Brain microvascular endothelial cell (primary cell): ENCODE results near the gene RIMBP2.

Experiments
- DNase-seq: peaks from one replicate; pipeline ENCODE4 v3.0.0-alpha.2; 2020
- H3K27ac ChIP-seq: fragments of 250-450 bp; sonication (Bioruptor Pico); 2 replicates; pipeline ENCODE4 v1.5.1; 2020; ENCODE audit warnings: mild to moderate bottlenecking, moderate library complexity
- H3K27me3 ChIP-seq: fragments of 250-450 bp; sonication (Bioruptor Pico); replicated peaks from 2 replicates; pipeline ENCODE4 v1.5.1; 2020; ENCODE audit warnings: mild to moderate bottlenecking
- H3K36me3 ChIP-seq: fragments of 250-450 bp; sonication (Bioruptor Pico); replicated peaks from 2 replicates; pipeline ENCODE4 v1.5.1; 2020; ENCODE audit warnings: mild to moderate bottlenecking
- H3K4me3 ChIP-seq: 2 replicates; pipeline ENCODE4 v1.5.1; 2011; ENCODE audit warnings: low read depth, mild to moderate bottlenecking, control low read depth, low read length, moderate library complexity
- in situ Hi-C: cut with HindIII; loops from 2 replicates; pipeline ENCODE4 v1.10.0; 2017; ENCODE audit warnings: low sequenced_read_pairs, low pct_ligation_motif_present
- TF ChIP-seq, protein P1 (sequence below): IDR thresholded peaks from 2 replicates; pipeline ENCODE4 v1.5.1; 2011; ENCODE audit warnings: low read depth, mild to moderate bottlenecking, moderate library complexity, low read length, control low read depth, inconsistent platforms; ENCODE audit errors: missing control alignments

RIMBP2 gene

GRCh38 chr12:130557886-130558765 is 158.0 kb downstream of the RIMBP2 start:
- TF ChIP-seq, protein P1, sequence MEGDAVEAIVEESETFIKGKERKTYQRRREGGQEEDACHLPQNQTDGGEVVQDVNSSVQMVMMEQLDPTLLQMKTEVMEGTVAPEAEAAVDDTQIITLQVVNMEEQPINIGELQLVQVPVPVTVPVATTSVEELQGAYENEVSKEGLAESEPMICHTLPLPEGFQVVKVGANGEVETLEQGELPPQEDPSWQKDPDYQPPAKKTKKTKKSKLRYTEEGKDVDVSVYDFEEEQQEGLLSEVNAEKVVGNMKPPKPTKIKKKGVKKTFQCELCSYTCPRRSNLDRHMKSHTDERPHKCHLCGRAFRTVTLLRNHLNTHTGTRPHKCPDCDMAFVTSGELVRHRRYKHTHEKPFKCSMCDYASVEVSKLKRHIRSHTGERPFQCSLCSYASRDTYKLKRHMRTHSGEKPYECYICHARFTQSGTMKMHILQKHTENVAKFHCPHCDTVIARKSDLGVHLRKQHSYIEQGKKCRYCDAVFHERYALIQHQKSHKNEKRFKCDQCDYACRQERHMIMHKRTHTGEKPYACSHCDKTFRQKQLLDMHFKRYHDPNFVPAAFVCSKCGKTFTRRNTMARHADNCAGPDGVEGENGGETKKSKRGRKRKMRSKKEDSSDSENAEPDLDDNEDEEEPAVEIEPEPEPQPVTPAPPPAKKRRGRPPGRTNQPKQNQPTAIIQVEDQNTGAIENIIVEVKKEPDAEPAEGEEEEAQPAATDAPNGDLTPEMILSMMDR, result no peak
- no peak for DNase-seq
- H3K27me3 ChIP-seq, result no peaks in the 10 kb centered on the region
- H3K36me3 ChIP-seq, result no peaks in the 10 kb centered on the region
- no peak overlapping the region for H3K27ac ChIP-seq
- in situ Hi-C loops, result no loop called here
- H3K4me3 ChIP-seq, result no peak overlapping the region

- Histone ChIP-seq H3K27ac (no peak overlapping the region), H3K4me3 (no peak overlapping the region), H3K27me3 (no peaks in the 10 kb centered on the region), H3K36me3 (no peaks in the 10 kb centered on the region)
- no peak for DNase-seq
- in situ Hi-C loops, result no loop called here
- TF ChIP-seq, protein P1, result no peak
These were observed 158.9 kb downstream of the RIMBP2 start for GRCh38 chr12:130557201-130557600.

GRCh38 chr12:130556486-130557055 is 159.5 kb downstream of the RIMBP2 start:
- in situ Hi-C loops, result no loop called here
- DNase-seq, result no peak
- H3K27ac ChIP-seq, result no peak overlapping the region
- H3K4me3 ChIP-seq, result no peak overlapping the region
- no peaks in the 10 kb centered on the region for H3K27me3 ChIP-seq
- TF ChIP-seq, protein P1, result no peak
- H3K36me3 ChIP-seq, result no peaks in the 10 kb centered on the region

DNA sequence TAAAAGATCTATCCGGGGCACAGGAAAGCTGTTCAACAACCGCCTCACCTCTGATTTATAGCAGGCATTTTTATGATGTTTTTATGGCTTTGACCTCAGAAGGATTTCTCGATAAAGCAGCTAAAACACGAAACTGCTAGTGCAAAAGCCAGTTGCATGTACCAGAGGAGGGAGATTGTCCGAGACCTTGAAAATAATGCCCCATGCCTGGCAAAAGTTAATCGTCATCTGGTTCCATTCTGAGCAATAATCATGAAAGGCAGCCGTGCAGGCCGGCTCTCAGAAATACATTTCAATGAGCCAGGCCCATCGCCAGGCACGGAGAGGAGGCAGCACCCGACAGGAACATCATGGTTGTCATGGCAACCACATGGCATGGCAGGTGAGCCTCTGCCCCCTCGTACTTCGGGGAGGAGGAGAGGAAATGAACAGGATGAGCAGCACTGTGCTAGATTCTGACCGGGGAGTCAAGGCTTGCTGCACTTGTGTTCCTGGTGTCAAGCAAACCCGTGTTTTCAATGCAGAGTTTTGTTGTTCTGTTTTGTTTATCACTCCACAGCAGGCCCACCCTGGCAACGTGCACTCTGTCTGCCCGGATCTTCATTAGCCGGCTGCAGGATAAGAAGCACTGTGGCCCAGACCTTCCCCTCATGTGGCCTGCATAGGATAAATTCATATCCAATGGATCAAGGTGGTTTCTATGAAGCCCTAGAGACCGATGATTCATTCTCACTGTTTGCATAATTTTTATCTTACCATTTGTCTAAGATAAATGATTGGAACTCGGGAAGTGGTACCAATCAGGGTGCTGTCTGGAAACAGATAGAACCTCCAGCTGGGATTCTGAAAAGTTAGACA is 160.2 kb downstream of the RIMBP2 start:
- no peaks in the 10 kb centered on the region for H3K27me3 ChIP-seq
- no peak for DNase-seq
- in situ Hi-C loops, result no loop called here
- TF ChIP-seq, protein P1, result no peak
- H3K36me3 ChIP-seq, result no peaks in the 10 kb centered on the region
- no peak overlapping the region for H3K27ac ChIP-seq
- no peak overlapping the region for H3K4me3 ChIP-seq

- TF ChIP-seq, protein P1, result no peak
- DNase-seq, result no peak
- in situ Hi-C loops, result no loop called here
- Histone ChIP-seq H3K36me3 (no peaks in the 10 kb centered on the region), H3K27me3 (no peaks in the 10 kb centered on the region), H3K27ac (no peak overlapping the region), H3K4me3 (no peak overlapping the region)
These were observed 160.9 kb downstream of the RIMBP2 start for GRCh38 chr12:130555221-130555620.
